Pons (tissue), 1 donor: ENCODE measurements around the gene CPHXL2.

ENCODE experiments used
- DNase-seq: peaks from one replicate; pipeline ENCODE4 v3.0.0-alpha.2; 2016; ENCODE audit warnings: low spot score

CPHXL2 gene

GRCh38 chr16:75676909-75677308, at the start of gene CPHXL2:
TSS of gene CPHXL2 (minus strand) at chr16:75677009. CDS start at chr16:75676999, 10 bp downstream.
- DNase-seq, result no peak

GRCh38 chr16:75726390-75726789, 49.6 kb upstream of the CPHXL2 start, which contains the start of gene CPHXL:
TSS of gene CPHXL (minus strand) at chr16:75726490. CDS start at chr16:75726442, 48 bp downstream.
- DNase-seq, result no peak

- no peak for DNase-seq
Measured at GRCh38 chr16:75718452-75718851, 41.6 kb upstream of the CPHXL2 start.

- DNase-seq, result no peak
Measured at GRCh38 chr16:75714661-75715060, 37.9 kb upstream of the CPHXL2 start.

- no peak for DNase-seq
Measured at GRCh38 chr16:75710344-75710743, 33.5 kb upstream of the CPHXL2 start.

- no peak for DNase-seq
Measured at GRCh38 chr16:75703306-75703705, 26.5 kb upstream of the CPHXL2 start.

- no peak for DNase-seq
Measured at GRCh38 chr16:75702242-75702641, 25.4 kb upstream of the CPHXL2 start.

GRCh38 chr16:75701361-75701760, 24.6 kb upstream of the CPHXL2 start, which contains the start of gene DUXB:
TSS of gene DUXB (minus strand) at chr16:75701461. CDS start at chr16:75701418, 43 bp downstream.
- no peak for DNase-seq

- DNase-seq, result no peak
Measured at GRCh38 chr16:75697571-75697970, 20.8 kb upstream of the CPHXL2 start.

GRCh38 chr16:75695708-75696107, 18.9 kb upstream of the CPHXL2 start:
- DNase-seq, result no peak

GRCh38 chr16:75687361-75687760, 10.6 kb upstream of the CPHXL2 start:
- DNase-seq, result no peak

- DNase-seq, result no peak
Measured at GRCh38 chr16:75682308-75682707, 5.5 kb upstream of the CPHXL2 start.

- DNase-seq, result no peak
Measured at GRCh38 chr16:75679366-75679765, 2.6 kb upstream of the CPHXL2 start.

- DNase-seq, result no peak
Measured at GRCh38 chr16:75667503-75667902, 9.3 kb downstream of the CPHXL2 start.

- DNase-seq, result peak; percentile 35
Measured at GRCh38 chr16:75660726-75661302, 16.0 kb downstream of the CPHXL2 start.

GRCh38 chr16:75660321-75660720, 16.5 kb downstream of the CPHXL2 start:
- peak; percentile 71 for DNase-seq

- DNase-seq, result no peak
Measured at GRCh38 chr16:75658175-75658574, 18.6 kb downstream of the CPHXL2 start.

GRCh38 chr16:75653922-75654321, 22.9 kb downstream of the CPHXL2 start:
- DNase-seq, result no peak

GRCh38 chr16:75648265-75649076, 28.3 kb downstream of the CPHXL2 start:
- peak; percentile 72 for DNase-seq

- DNase-seq, result peak; percentile 96
Measured at GRCh38 chr16:75647492-75648264, 29.1 kb downstream of the CPHXL2 start, which contains the start of the genes KARS1 and TERF2IP. TSS of gene KARS1 (minus strand) at chr16:75647665. CDS start at chr16:75647639, 26 bp downstream. TSS of gene TERF2IP (plus strand) at chr16:75647773. CDS start at chr16:75647883, 110 bp downstream.

- peak; percentile 29 for DNase-seq
Measured at GRCh38 chr16:75647112-75647491, 29.7 kb downstream of the CPHXL2 start.
